ENCODE results near the gene ETV5. TPM values are rescaled to one million over a fixed set of nuclear protein-coding genes. Genes with fewer than 3 reads are reported as not detected.

ETV5 gene
- total RNA-seq, 4 donors from 2014 or later: 1.7 to 6.7 (median 5.0) TPM

DNA sequence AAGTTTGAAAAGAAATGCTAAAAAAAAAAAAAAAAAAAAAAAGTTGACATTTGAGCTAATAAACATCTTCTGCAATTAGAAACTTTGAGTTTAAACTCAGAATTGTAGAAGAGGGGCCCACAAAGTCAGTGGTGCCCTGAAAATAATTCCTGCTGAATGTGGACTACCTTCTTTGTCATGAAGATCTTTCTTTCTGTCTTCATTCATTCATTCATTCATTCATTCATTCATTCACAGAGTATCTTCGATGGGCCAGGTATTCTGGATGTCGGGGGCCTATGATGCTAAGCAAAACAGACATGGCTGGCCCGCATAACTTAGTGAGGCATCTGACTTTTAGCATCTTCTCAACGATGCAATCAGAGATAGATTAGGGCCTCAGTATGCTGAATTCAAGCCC lies 24.6 kb downstream of the ETV5 start:
- no peak for DNase-seq
- Histone ChIP-seq H3K9me3 (no peaks in the 10 kb centered on the region), H3K27ac (no peak overlapping the region), H3K4me1 (no peaks in the 10 kb centered on the region), H3K36me3 (peaks cover 0 to 2% (median 0%) of the 10 kb centered on the region in 3 donors), H3K4me3 (no peak overlapping the region), H3K27me3 (no peaks in the 10 kb centered on the region)
- intact Hi-C loops (cut with DNase I): no loop called here
- 87 to 88% methylated on average over 4 of the region's 4 CpGs for WGBS, 2 donors
- TF ChIP-seq, protein P1, sequence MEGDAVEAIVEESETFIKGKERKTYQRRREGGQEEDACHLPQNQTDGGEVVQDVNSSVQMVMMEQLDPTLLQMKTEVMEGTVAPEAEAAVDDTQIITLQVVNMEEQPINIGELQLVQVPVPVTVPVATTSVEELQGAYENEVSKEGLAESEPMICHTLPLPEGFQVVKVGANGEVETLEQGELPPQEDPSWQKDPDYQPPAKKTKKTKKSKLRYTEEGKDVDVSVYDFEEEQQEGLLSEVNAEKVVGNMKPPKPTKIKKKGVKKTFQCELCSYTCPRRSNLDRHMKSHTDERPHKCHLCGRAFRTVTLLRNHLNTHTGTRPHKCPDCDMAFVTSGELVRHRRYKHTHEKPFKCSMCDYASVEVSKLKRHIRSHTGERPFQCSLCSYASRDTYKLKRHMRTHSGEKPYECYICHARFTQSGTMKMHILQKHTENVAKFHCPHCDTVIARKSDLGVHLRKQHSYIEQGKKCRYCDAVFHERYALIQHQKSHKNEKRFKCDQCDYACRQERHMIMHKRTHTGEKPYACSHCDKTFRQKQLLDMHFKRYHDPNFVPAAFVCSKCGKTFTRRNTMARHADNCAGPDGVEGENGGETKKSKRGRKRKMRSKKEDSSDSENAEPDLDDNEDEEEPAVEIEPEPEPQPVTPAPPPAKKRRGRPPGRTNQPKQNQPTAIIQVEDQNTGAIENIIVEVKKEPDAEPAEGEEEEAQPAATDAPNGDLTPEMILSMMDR (IDR thresholded peaks at IDR 0.05): no peak
- no peak for TF ChIP-seq POLR2A (IDR thresholded peaks at IDR 0.05)

DNA sequence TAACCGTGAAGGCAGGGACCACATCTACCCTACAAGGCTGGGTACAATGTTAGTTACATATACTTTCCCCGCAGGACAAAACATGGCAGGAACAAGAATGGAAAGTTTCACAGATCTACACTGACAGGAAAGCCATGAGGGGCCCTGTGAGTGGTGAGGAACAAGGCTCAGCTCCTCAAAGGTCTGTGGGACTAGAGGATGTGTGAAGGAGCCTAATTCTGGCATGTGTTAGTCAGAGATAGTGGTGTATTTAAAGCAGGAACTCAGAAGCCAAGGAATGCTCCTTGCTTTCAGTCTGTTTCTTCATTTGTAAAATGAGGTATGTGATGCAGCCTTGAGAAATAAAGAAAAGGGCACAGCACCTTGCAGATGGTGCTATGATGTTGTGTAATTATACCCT lies 25.1 kb downstream of the ETV5 start:
- Histone ChIP-seq H3K27ac (no peak overlapping the region), H3K4me3 (no peak overlapping the region), H3K27me3 (no peaks in the 10 kb centered on the region), H3K36me3 (peaks cover 0 to 7% (median 0%) of the 10 kb centered on the region in 3 donors), H3K4me1 (no peaks in the 10 kb centered on the region), H3K9me3 (no peaks in the 10 kb centered on the region)
- intact Hi-C loops (cut with DNase I): no loop called here
- DNase-seq: no peak
- TF ChIP-seq, protein P1 (IDR thresholded peaks at IDR 0.05): no peak
- no peak for TF ChIP-seq POLR2A (IDR thresholded peaks at IDR 0.05)
- WGBS, 2 donors: 92 to 94% methylated on average over 2 of the region's 2 CpGs

DNA sequence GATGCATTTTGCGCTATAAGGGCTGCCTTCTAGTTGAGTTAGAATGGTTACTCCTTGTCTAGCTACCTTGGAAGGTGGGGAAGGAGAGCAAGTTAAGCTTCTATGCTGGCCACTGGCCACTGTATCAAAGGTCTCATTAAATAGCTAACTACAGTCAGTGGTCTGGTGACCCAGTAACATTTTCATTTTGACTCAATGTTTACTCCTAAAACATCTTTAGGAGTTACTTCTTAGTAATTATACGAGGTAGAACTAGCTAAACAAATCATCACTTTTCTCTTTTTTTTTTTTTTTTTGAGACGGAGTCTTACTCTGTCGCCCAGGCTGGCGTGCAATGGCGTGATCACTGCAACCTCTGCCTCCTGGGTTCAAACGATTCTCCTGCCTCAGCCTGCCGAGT lies 26.7 kb downstream of the ETV5 start:
- WGBS, 2 donors: 87 to 89% methylated on average over 7 to 8 of the region's 8 CpGs
- no peak for DNase-seq
- Histone ChIP-seq H3K4me1 (no peaks in the 10 kb centered on the region), H3K27me3 (no peaks in the 10 kb centered on the region), H3K4me3 (no peak overlapping the region), H3K27ac (no peak overlapping the region), H3K36me3 (peaks cover 0 to 11% (median 0%) of the 10 kb centered on the region in 3 donors), H3K9me3 (no peaks in the 10 kb centered on the region)
- intact Hi-C loops (cut with DNase I): no loop called here
- TF ChIP-seq POLR2A (IDR thresholded peaks at IDR 0.05): no peak
- TF ChIP-seq, protein P1 (IDR thresholded peaks at IDR 0.05): no peak

DNA sequence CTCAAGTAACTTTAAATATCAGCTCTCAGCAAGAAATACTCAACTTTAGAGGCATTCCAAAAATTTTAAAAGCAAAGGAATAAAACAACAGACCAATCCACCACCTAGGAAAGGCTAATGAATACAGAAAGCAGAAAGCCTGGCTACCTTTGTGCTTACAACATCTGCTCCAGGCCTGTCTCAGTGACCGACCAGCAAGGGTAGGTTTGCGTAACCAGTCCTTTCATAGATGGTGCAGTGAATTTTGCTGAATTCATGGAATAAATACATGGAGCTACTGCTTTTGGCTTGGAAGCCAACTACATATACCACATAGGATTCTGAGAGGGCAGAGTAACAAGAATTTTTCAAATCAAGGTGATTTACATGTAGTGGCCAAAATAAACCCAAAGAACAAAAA lies 27.2 kb downstream of the ETV5 start:
- Histone ChIP-seq H3K27ac (no peak overlapping the region), H3K4me1 (no peaks in the 10 kb centered on the region), H3K27me3 (no peaks in the 10 kb centered on the region), H3K4me3 (no peak overlapping the region), H3K36me3 (peaks cover 0 to 11% (median 0%) of the 10 kb centered on the region in 3 donors), H3K9me3 (no peaks in the 10 kb centered on the region)
- intact Hi-C loops (cut with DNase I): no loop called here
- DNase-seq: no peak
- no peak for TF ChIP-seq POLR2A (IDR thresholded peaks at IDR 0.05)
- TF ChIP-seq, protein P1 (IDR thresholded peaks at IDR 0.05): no peak
- WGBS, 2 donors: 83 to 89% methylated on average over 2 of the region's 2 CpGs

DNA sequence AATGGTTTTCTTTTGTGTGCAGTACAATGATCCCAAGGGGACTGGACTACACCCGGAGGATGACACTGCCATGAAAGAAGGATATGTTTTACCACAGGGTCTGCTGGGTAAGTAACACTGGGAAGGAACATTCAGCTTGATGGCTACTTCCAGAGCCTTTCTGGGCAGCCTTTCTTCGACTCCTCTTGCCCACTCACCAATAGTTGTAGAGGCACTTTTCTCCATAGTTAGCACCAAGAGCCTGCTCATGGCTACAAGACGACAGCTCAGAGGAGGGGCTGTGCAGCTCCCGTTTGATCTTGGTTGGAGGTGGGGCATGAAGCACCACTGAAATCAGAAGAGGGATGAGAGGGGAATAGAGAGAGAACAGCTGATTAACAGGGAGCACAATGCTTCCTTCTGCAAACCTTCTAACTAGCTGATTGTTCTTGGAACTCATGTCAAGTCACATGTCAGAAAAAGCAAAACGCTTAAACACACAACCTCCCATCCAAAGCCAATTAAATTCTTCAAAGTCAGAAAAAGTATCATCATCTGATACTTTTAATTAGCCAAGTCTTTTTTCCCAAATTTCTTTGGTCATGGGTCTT lies 27.9 kb downstream of the ETV5 start:
- intact Hi-C loops (cut with DNase I): no loop called here
- no peak overlapping the region for H3K27ac ChIP-seq

More for the DNA sequence above, 27.9 kb downstream of the ETV5 start:
- no peaks in the 10 kb centered on the region for H3K9me3 ChIP-seq
- peaks cover 0 to 11% (median 0%) of the 10 kb centered on the region in 3 donors for H3K36me3 ChIP-seq
- H3K27me3 ChIP-seq: no peaks in the 10 kb centered on the region
- H3K4me1 ChIP-seq: no peaks in the 10 kb centered on the region
- TF ChIP-seq POLR2A (IDR thresholded peaks at IDR 0.05): no peak
- TF ChIP-seq, protein P1 (IDR thresholded peaks at IDR 0.05): no peak
- WGBS, 2 donors: 75 to 85% methylated on average over 4 to 5 of the region's 5 CpGs
- H3K4me3 ChIP-seq: no peak overlapping the region
- DNase-seq: no peak

Data from esophagus squamous epithelium (tissue), 5 donors.